NCI-H146 treated with DMSO at 0.1 percent for 48 hours (cell line): ENCODE data around the gene RASA1.

Experiments
- DNase-seq: peaks from one replicate; lab custom pipeline; 2025; ENCODE audit not compliant: unreplicated experiment; lab: John Stamatoyannopoulos, UW

Gene RASA1

GRCh38 chr5:87359106-87359505, 91.4 kb downstream of the RASA1 start:
- DNase-seq, result no peak

GRCh38 chr5:87360132-87360531, 92.4 kb downstream of the RASA1 start:
- DNase-seq, result no peak

GRCh38 chr5:87361031-87361445, 93.4 kb downstream of the RASA1 start:
- no peak for DNase-seq

GRCh38 chr5:87361536-87362213, 94.0 kb downstream of the RASA1 start:
- no peak for DNase-seq

- DNase-seq, result no peak
These were observed 99.6 kb downstream of the RASA1 start for GRCh38 chr5:87367243-87367642.

- DNase-seq, result no peak
These were observed 100.9 kb downstream of the RASA1 start for GRCh38 chr5:87368601-87369000.

GRCh38 chr5:87369431-87369830, 101.7 kb downstream of the RASA1 start:
- DNase-seq, result no peak

- no peak for DNase-seq
These were observed 105.0 kb downstream of the RASA1 start for GRCh38 chr5:87372705-87373104.

GRCh38 chr5:87382224-87382623, 114.5 kb downstream of the RASA1 start:
- no peak for DNase-seq

GRCh38 chr5:87383216-87383615, 115.5 kb downstream of the RASA1 start:
- DNase-seq, result no peak

GRCh38 chr5:87385802-87386201, 118.1 kb downstream of the RASA1 start:
- DNase-seq, result no peak

GRCh38 chr5:87388129-87388528, 120.4 kb downstream of the RASA1 start:
- no peak for DNase-seq

- no peak for DNase-seq
These were observed 121.8 kb downstream of the RASA1 start for GRCh38 chr5:87389296-87390034.

GRCh38 chr5:87390075-87390474, 122.4 kb downstream of the RASA1 start:
- no peak for DNase-seq

GRCh38 chr5:87390576-87391199, 123.0 kb downstream of the RASA1 start:
- DNase-seq, result no peak

GRCh38 chr5:87392170-87392569, 124.5 kb downstream of the RASA1 start:
- DNase-seq, result no peak

- DNase-seq, result no peak
These were observed 125.1 kb downstream of the RASA1 start for GRCh38 chr5:87392801-87393200.

- DNase-seq, result no peak
These were observed 125.6 kb downstream of the RASA1 start for GRCh38 chr5:87393331-87393730.

GRCh38 chr5:87394411-87395165, 126.9 kb downstream of the RASA1 start:
- no peak for DNase-seq

- DNase-seq, result no peak
These were observed 131.4 kb downstream of the RASA1 start for GRCh38 chr5:87398981-87399614.

GRCh38 chr5:87399720-87400119, 132.0 kb downstream of the RASA1 start:
- no peak for DNase-seq
